Measurements from ENCODE around the gene ARFGAP2.

Gene ARFGAP2

DNA sequence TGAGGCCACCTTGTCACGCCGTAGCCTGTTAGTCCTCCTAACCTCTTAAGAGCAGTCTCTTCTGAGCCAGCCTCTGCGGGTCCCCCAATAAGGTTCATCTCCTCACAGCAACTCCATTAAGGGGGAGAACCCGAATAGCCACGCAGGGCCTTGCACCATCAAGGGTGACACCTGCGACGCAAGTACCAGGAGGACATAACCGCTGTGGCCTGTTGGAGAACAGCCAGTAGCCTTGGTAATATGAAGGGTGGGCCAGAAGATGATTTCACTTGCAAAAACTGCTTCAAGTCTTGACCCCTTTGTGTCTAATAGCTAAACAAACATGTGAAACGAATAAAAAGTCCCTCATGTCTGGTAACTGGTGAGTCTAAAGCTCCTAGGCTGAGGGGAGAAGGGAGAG is 14.8 kb downstream of the ARFGAP2 start:
- no peak for ATAC-seq
- no peak for TF ChIP-seq SNAI2 (CRISPR knock-in tag; IDR thresholded peaks at IDR 0.05)
- TF ChIP-seq ESRRG (CRISPR knock-in tag; IDR thresholded peaks at IDR 0.05), result no peak
- TF ChIP-seq ZNF70 (CRISPR knock-in tag; IDR thresholded peaks at IDR 0.05), result no peak
- TF ChIP-seq PPARA (CRISPR knock-in tag; IDR thresholded peaks at IDR 0.05; ENCODE audit: borderline replicate concordance), result no peak
- TF ChIP-seq RARB (CRISPR knock-in tag; IDR thresholded peaks at IDR 0.05), result no peak
- no peak for TF ChIP-seq ZFP3 (CRISPR knock-in tag; IDR thresholded peaks at IDR 0.05)
- TF ChIP-seq, protein P1, sequence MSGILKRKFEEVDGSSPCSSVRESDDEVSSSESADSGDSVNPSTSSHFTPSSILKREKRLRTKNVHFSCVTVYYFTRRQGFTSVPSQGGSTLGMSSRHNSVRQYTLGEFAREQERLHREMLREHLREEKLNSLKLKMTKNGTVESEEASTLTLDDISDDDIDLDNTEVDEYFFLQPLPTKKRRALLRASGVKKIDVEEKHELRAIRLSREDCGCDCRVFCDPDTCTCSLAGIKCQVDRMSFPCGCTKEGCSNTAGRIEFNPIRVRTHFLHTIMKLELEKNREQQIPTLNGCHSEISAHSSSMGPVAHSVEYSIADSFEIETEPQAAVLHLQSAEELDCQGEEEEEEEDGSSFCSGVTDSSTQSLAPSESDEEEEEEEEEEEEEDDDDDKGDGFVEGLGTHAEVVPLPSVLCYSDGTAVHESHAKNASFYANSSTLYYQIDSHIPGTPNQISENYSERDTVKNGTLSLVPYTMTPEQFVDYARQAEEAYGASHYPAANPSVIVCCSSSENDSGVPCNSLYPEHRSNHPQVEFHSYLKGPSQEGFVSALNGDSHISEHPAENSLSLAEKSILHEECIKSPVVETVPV (CRISPR knock-in tag; IDR thresholded peaks at IDR 0.05), result no peak
- TF ChIP-seq ZNF565 (CRISPR knock-in tag; conservative IDR thresholded peaks at IDR 0.05; ENCODE audit: low read depth), result no peak
- TF ChIP-seq CSDC2 (CRISPR knock-in tag; IDR thresholded peaks at IDR 0.05), result no peak
- no peak for TF ChIP-seq CREB5 (CRISPR knock-in tag; IDR thresholded peaks at IDR 0.05; ENCODE audit: low read depth)
- no peak for TF ChIP-seq ZC3H10 (CRISPR knock-in tag; IDR thresholded peaks at IDR 0.05)
- no peak for TF ChIP-seq BACH2 (CRISPR knock-in tag; IDR thresholded peaks at IDR 0.05; ENCODE audit: borderline replicate concordance)
- no peak for TF ChIP-seq GLIS3 (CRISPR knock-in tag; IDR thresholded peaks at IDR 0.05)
- TF ChIP-seq, protein P2, sequence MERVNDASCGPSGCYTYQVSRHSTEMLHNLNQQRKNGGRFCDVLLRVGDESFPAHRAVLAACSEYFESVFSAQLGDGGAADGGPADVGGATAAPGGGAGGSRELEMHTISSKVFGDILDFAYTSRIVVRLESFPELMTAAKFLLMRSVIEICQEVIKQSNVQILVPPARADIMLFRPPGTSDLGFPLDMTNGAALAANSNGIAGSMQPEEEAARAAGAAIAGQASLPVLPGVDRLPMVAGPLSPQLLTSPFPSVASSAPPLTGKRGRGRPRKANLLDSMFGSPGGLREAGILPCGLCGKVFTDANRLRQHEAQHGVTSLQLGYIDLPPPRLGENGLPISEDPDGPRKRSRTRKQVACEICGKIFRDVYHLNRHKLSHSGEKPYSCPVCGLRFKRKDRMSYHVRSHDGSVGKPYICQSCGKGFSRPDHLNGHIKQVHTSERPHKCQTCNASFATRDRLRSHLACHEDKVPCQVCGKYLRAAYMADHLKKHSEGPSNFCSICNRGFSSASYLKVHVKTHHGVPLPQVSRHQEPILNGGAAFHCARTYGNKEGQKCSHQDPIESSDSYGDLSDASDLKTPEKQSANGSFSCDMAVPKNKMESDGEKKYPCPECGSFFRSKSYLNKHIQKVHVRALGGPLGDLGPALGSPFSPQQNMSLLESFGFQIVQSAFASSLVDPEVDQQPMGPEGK (CRISPR knock-in tag; IDR thresholded peaks at IDR 0.05; ENCODE audit: borderline replicate concordance), result no peak
- no peak for TF ChIP-seq POU6F1 (CRISPR knock-in tag; IDR thresholded peaks at IDR 0.05; ENCODE audit: borderline replicate concordance, low read depth)
- no peak for TF ChIP-seq ARNTL (CRISPR knock-in tag; IDR thresholded peaks at IDR 0.05; ENCODE audit: borderline replicate concordance, low read depth)
- no peak for TF ChIP-seq ISL1 (CRISPR knock-in tag; IDR thresholded peaks at IDR 0.05)
- TF ChIP-seq OSR1 (CRISPR knock-in tag; IDR thresholded peaks at IDR 0.05), result no peak

DNA sequence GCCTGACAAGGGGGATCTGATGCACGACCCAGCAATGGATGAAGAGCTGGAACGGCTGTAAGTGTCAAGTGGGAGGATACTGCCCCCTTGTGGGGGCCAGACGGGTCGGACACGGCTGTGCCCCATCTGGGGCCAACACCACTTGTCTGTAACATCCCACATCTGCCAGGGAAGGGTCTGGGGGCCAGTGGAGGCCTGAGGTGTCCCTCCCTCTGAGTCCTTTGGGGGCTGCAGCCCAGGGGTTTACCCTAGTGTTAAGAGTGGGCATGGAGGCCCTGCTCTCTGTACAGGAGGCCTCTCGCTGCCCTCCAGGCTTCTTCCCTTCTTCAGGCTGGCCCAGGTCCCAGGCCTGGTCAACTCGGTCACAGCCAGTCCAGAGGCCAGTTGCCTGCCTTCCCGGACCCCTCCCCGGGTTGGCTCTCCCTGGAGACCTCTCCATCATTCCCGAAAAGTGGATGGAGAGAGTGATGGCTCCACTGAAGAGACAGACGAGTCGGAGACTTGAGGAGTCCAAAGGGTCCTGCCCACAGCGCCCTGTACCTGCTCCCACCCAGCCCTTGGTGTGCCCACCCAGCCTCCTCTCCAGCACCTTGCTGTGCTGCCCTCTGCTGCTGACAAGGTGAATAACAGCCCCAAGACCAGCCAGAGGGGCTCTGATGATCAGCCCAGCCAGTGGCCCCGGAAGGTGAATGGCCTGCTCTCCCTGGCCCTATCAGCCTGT is 15.4 kb downstream of the ARFGAP2 start:
- TF ChIP-seq ZC3H10 (CRISPR knock-in tag; IDR thresholded peaks at IDR 0.05) (no peak), ZNF8 (CRISPR knock-in tag; IDR thresholded peaks at IDR 0.05) (no peak), ARNTL (CRISPR knock-in tag; IDR thresholded peaks at IDR 0.05; ENCODE audit: borderline replicate concordance, low read depth) (no peak)
- ATAC-seq, result peak; percentile 89

GRCh38 chr11:47160753-47161133 is 15.9 kb downstream of the ARFGAP2 start:
- ATAC-seq, result peak; percentile 14

GRCh38 chr11:47158242-47158641 is 18.4 kb downstream of the ARFGAP2 start:
- no peak for ATAC-seq
- TF ChIP-seq GLIS3 (CRISPR knock-in tag; IDR thresholded peaks at IDR 0.05) (no peak), ISL1 (CRISPR knock-in tag; IDR thresholded peaks at IDR 0.05) (no peak), RARB (CRISPR knock-in tag; IDR thresholded peaks at IDR 0.05) (no peak), CREB5 (CRISPR knock-in tag; IDR thresholded peaks at IDR 0.05; ENCODE audit: low read depth) (no peak), TOX (CRISPR knock-in tag; IDR thresholded peaks at IDR 0.05; ENCODE audit: borderline replicate concordance) (no peak), TSHZ2 (CRISPR knock-in tag; IDR thresholded peaks at IDR 0.05) (no peak)

More at GRCh38 chr11:47160753-47161133, 15.9 kb downstream of the ARFGAP2 start:
- no peak for TF ChIP-seq TOX (CRISPR knock-in tag; IDR thresholded peaks at IDR 0.05; ENCODE audit: borderline replicate concordance)
- TF ChIP-seq ZFP30 (CRISPR knock-in tag; IDR thresholded peaks at IDR 0.05), result no peak
- TF ChIP-seq OSR1 (CRISPR knock-in tag; IDR thresholded peaks at IDR 0.05), result no peak

Measured in SK-N-SH treated with all-trans-retinoic acid at 6 μM for 48 hours (cell line).